DND-41 (cell line): ENCODE data around the gene SMIM10L2A.

Source experiments
- CTCF ChIP-seq: IDR thresholded peaks from 2 replicates; pipeline ENCODE4 v1.5.1; 2012; ENCODE audit warnings: borderline replicate concordance, low read length, moderate library complexity, mild to moderate bottlenecking; ENCODE audit not compliant: poor library complexity, severe bottlenecking; ENCODE audit errors: extremely low read depth
- EZH2 ChIP-seq: IDR thresholded peaks from 3 replicates; pipeline ENCODE4 v1.6.1; 2012; ENCODE audit warnings: borderline replicate concordance, low read depth, mild to moderate bottlenecking, moderate library complexity, low read length, inconsistent platforms; ENCODE audit not compliant: severe bottlenecking

DNA sequence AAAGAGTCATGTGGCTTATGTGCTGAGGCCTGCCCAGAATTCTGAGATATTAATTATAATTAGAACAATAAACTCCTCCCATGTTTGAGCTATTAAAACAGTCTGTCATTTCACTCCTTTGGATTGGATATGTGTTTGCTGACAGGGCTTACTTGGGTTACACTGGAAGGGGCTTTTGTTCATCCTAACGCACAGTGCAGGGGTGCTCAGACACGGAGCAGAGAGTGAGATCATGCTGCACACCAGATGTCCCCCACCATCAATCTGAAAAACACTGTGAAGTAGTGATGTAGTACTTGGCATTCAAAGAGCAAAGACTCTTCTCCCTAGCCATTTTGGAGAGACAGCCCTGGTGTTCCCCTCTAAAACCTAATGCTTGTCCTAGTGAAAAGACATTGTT is 24.1 kb upstream of the SMIM10L2A start:
- TF ChIP-seq CTCF = no peak
- no peak for TF ChIP-seq EZH2
